Measurements from ENCODE around the gene C4orf17.

The C4orf17 gene

DNA sequence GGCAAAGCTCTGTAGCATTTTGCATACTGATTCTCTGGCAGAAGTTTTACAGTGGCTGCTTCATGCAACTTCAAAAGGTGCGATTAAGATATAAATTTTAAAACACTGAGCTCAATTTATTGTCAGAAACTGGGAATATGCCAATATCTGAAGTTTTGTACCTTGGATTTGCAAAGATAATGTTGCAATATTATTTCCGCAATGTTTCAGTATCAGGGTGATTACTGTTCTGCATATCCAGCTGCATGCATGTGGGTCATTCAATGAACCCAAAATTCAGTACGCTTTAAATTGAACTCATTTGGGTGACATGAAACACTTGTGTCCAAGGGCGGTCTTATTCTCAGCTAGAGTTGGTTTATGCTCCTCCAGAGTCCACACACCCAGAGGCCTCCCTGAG is 26.9 kb downstream of the C4orf17 start:
- no peaks in the 10 kb centered on the region for H3K36me3 ChIP-seq (replicated peaks)
- H3K27ac ChIP-seq, result no peak overlapping the region
- TF ChIP-seq, protein P1, sequence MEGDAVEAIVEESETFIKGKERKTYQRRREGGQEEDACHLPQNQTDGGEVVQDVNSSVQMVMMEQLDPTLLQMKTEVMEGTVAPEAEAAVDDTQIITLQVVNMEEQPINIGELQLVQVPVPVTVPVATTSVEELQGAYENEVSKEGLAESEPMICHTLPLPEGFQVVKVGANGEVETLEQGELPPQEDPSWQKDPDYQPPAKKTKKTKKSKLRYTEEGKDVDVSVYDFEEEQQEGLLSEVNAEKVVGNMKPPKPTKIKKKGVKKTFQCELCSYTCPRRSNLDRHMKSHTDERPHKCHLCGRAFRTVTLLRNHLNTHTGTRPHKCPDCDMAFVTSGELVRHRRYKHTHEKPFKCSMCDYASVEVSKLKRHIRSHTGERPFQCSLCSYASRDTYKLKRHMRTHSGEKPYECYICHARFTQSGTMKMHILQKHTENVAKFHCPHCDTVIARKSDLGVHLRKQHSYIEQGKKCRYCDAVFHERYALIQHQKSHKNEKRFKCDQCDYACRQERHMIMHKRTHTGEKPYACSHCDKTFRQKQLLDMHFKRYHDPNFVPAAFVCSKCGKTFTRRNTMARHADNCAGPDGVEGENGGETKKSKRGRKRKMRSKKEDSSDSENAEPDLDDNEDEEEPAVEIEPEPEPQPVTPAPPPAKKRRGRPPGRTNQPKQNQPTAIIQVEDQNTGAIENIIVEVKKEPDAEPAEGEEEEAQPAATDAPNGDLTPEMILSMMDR (IDR thresholded peaks at IDR 0.05; ENCODE audit: low read depth, low read length, missing control alignments), result no peak
- DNase-seq, result no peak
- no peak overlapping the region for H3K4me3 ChIP-seq (ENCODE audit: low read depth, low read length)
- in situ Hi-C loops (cut with HindIII; ENCODE audit: low pct_ligation_motif_present, low sequenced_read_pairs), result no loop called here
- H3K27me3 ChIP-seq (replicated peaks), result no peaks in the 10 kb centered on the region

DNA sequence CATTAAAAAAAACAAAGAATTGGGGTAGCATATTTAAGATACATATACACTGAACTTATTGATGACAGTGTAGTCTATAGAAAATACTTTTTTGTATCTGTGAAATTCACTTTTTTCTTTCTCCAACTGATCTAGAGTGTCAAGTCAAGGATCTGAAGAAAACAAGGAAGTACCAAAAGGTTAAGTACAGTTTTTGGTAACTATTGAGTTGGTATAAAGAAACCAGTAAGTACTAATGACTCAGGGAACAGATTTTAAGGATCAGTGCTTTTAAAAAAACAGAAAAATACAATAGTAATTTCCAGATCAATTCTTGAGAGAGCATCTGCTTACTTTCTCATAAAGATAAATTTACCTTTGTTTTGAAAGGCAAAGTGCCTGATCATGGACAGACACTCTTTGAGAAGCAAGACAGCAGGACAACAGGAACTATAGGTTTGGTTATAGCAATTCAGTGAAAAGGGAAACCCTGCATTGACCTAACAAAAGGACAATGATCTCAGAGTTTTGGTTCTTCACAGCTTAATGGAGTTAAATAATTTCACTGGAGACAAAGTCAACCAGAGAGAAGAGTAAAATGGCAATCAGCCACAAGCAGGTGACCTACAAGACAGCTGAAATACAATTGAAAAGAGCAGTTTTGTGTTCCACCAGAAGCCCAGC is 29.6 kb downstream of the C4orf17 start:
- no peak for DNase-seq
- in situ Hi-C loops (cut with HindIII; ENCODE audit: low pct_ligation_motif_present, low sequenced_read_pairs), result no loop called here
- no peaks in the 10 kb centered on the region for H3K36me3 ChIP-seq (replicated peaks)

DNA sequence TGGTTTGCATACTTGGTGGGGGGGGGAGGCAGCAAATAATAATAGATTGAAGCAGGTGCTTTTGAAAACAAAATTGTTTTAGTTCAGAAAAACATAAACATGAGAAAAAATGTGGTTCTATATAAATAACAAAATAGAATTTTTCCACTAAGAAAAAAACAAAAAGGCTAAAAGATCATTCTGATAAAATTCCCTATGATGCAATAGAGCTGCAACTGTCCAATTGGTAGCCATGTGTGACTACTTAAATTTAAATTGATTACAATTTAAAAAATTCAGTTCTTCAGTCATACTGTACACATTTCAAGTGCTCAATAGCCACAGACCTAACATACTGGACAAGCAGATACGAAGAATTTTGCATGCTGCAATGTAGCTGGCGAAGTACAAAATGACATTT is 42.1 kb downstream of the C4orf17 start:
- in situ Hi-C loops (cut with HindIII; ENCODE audit: low pct_ligation_motif_present, low sequenced_read_pairs), result no loop called here
- no peak for DNase-seq
- no peak overlapping the region for H3K4me3 ChIP-seq (ENCODE audit: low read depth, low read length)
- TF ChIP-seq, protein P1 (IDR thresholded peaks at IDR 0.05; ENCODE audit: low read depth, low read length, missing control alignments), result no peak
- H3K27ac ChIP-seq, result no peak overlapping the region
- H3K36me3 ChIP-seq (replicated peaks), result no peaks in the 10 kb centered on the region
- H3K27me3 ChIP-seq (replicated peaks), result no peaks in the 10 kb centered on the region

More for the DNA sequence above, 29.6 kb downstream of the C4orf17 start:
- no peak overlapping the region for H3K4me3 ChIP-seq (ENCODE audit: low read depth, low read length)
- TF ChIP-seq, protein P1 (IDR thresholded peaks at IDR 0.05; ENCODE audit: low read depth, low read length, missing control alignments), result no peak
- no peaks in the 10 kb centered on the region for H3K27me3 ChIP-seq (replicated peaks)
- H3K27ac ChIP-seq, result no peak overlapping the region

DNA sequence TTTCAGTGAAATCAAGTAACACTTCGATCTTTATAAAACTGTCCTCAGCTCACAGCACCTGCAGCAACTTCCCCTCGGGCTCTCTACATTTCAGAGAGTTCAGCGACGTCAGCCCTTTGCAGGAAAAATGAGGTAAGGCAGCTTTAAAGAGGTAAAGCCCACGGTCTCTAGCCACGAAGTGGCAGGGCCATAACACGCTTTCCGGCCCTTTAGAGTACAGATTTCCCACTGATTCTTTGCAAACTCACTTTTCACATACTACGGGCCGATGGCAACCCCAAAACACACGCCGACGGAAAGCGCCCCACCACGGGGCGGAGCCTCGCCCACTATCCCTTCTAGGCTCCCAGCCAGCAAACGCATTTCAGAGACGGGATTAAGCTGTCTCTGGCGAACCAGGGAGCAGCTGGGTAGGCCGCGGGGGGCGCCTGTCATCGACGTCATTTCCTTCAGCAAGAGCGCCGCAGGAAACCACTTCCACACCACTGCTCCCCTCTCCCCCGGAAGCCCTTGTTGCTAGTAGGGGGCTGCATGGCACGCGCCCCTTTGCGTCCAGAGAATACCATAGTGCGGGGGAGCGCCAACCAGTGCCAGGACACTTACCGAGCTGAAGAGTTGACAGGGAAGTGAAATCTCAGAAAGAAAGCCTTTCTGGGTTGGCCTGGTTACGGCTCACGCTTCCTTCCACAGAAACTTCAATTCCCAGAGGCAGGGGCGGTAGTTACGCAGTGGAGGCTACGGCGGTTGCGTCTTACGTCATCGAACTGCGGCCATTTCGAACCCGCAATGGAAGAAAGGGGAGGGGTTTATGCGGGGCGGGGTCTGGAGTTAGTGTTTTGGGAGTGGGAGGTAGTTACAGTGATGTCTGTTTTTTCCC is 52.7 kb downstream of the C4orf17 start, which contains the start of gene TRMT10A:
TRMT10A (minus strand) TSS at position 730 of the 877 bp plus-strand sequence. CDS start 4,701 bp downstream, outside the sequence.
- in situ Hi-C loops (cut with HindIII; ENCODE audit: low pct_ligation_motif_present, low sequenced_read_pairs), result no loop called here
- TF ChIP-seq, protein P1 (IDR thresholded peaks at IDR 0.05; ENCODE audit: low read depth, low read length, missing control alignments), result peak; percentile 14

DNA sequence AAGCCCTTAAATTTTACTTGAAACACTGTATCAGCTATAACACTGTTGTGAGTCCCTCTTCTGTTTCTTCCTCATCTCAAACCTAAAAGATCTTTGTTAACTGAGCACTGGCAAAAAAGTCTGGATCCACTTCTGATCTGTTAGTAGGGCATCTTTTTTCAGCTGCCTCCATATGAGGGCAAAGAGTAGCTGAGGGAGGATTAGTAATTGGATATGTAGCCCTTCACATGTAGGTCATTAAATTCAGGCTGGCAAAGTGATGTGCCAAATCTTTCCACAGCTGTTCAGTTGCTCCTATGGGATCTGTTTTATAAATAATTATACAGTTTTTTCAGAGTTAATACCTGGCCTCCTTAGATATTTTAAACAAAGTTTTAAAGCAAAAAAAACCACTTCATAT is 54.1 kb downstream of the C4orf17 start:
- Histone ChIP-seq H3K27me3 (replicated peaks) (no peaks in the 10 kb centered on the region), H3K36me3 (replicated peaks) (no peaks in the 10 kb centered on the region), H3K27ac (no peak overlapping the region), H3K4me3 (ENCODE audit: low read depth, low read length) (no peak overlapping the region)
- in situ Hi-C loops (cut with HindIII; ENCODE audit: low pct_ligation_motif_present, low sequenced_read_pairs), result no loop called here
- TF ChIP-seq, protein P1 (IDR thresholded peaks at IDR 0.05; ENCODE audit: low read depth, low read length, missing control alignments), result no peak
- no peak for DNase-seq

More for the DNA sequence above, 52.7 kb downstream of the C4orf17 start, which contains the start of gene TRMT10A:
- Histone ChIP-seq H3K27me3 (replicated peaks) (no peaks in the 10 kb centered on the region), H3K36me3 (replicated peaks) (no peaks in the 10 kb centered on the region), H3K4me3 (ENCODE audit: low read depth, low read length) (peak within 1 kb of the TSS; percentile 87), H3K27ac (peak within 1 kb of the TSS; percentile 85)
- peak; percentile 99 for DNase-seq
